ENCODE measurements around the gene CYP4F2.
"Not testable (repeated sequence)": the region's sequence is repeated elsewhere in the genome, so short reads cannot be mapped to it uniquely, and the experiment has no call there.

CYP4F2 gene

DNA sequence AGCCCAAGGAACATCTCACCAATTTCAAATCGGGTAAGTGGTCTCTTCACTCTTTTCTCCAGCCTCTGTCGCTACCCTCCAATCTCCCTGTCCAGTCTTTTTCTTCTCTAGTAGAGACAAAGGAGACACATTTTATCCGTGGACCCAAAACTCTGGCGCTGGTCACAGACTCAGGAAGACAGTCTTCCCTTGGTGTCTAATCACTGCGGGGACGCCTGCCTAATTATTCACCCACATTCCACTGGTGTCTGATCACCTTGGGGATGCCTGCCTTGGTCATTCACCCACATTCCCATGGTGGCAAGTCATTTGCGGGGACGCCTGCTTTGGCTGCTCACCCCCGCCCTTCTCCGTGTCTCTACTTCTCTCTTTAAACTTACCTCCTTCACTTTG lies 68.6 kb downstream of the CYP4F2 start:
- intact Hi-C loops (cut with DNase I), result no loop called here
- no peak for DNase-seq

DNA sequence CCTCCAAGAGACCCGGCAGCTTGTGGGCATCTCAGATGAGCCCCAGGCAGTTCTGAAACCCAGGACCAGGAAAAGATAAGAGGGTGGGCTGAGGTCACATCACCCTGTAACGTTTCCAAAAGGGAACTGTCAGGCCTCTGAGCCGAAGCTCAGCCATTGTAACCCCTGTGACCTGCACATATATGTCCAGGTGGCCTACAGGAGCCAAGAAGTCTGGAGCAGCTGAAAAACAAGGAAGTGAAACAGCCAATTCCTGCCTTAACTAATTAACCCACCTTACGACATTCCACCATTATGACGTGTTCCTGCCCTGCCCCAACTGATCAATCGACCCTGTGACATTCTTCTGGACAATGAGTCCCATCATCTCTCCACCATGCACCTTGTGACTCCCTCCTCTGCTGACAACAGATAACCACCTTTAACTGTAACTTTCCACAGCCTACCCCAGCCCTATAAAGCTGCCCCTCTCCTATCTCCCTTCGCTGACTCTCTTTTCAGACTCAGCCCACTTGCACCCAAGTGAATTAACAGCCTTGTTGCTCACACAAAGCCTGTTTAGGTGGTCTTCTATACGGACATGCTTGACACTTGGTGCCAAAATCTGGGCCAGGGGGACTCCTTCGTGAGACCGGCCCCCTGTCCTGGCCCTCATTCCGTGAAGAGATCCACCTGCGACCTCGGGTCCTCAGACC lies 69.1 kb downstream of the CYP4F2 start:
- intact Hi-C loops (cut with DNase I); DNase-seq: not testable (repeated sequence)

DNA sequence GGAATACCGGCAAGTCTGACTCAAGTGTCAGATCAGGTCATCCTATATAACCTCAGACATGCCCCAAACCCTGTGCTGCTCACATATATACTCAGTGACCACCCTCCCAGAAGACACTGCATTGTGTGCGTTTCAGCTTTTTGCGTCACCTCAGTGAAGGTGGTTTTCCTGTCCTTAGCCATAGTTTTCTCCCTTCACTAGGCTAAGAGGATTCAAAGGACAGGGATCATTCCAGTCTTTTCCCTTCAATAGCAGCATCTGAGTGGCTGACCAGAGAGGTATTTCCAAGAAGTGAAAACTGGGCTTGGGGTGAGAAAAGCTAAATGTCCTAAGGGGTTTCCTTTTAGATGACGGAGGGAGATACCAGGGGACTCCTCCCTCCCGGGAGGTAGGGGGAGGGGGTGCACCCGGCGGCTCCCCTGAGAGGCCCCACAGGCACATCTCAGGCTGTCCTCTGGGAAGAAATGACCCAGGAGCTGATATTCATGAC lies 69.7 kb downstream of the CYP4F2 start:
- intact Hi-C loops (cut with DNase I), result no loop called here
- no peak for DNase-seq
